Cerebellar cortex (tissue), 1 donor: Measurements from ENCODE around the gene OR10G2.
"Not testable (repeated sequence)": the region's sequence is repeated elsewhere in the genome, so short reads cannot be mapped to it uniquely, and the experiment has no call there.

ENCODE experiments used
- DNase-seq: peaks from one replicate; pipeline ENCODE4 v3.0.0-alpha.2; 2015; ENCODE audit warnings: low spot score

The OR10G2 gene

DNA sequence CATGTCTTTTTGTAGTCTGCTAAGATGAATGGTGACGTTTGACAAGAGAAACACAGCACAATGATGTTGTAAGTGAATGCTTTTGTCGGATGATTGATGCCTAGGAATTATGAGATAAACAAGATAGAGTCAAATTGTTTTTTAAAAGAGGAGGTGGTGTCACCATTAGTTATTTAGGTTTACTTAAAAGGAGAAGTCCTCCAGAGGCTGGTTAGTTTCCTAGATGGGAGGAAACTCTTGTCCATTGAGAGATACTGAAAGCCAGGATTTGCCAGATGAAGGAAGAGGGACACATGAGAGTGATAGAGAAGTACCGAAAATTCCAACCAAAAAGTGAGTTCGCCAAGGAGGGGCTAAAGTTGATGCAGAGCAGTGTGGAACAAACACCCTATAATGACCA lies at the start of gene OR10G2:
TSS of gene OR10G2 (minus strand) at position 101 of the 400 bp plus-strand sequence. CDS start at position 3, 98 bp downstream.
- no peak for DNase-seq

- no peak for DNase-seq
These were observed 45.3 kb upstream of the OR10G2 start for GRCh38 chr14:21680072-21680471.

DNA sequence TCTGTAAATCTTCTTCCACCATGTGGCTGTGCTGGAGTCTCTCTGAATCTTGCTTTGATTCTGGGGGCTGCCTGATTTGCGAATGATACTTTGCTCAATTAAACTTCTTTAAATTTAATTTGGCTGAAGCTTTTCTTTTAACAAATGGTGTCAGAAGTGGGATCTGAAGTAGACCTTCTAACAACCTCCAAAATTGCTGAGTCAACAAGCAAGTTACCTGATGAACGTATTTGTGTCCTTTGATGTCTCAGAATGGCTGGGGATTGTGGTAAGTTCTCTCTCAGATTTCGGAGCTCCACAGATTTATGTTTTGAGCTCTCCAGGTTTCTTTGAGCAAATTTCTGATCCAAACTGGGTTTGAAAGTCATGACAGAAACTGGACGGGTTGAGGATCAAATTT lies 40.8 kb upstream of the OR10G2 start:
- no peak for DNase-seq

GRCh38 chr14:21673718-21674117 lies 39.0 kb upstream of the OR10G2 start, which contains the start of gene OR4E1:
TSS of gene OR4E1 (minus strand) at chr14:21673818. CDS start at chr14:21670935, 2,883 bp downstream.
- DNase-seq = no peak

GRCh38 chr14:21672116-21672515 lies 37.4 kb upstream of the OR10G2 start:
- DNase-seq = no peak

GRCh38 chr14:21671371-21671770 lies 36.6 kb upstream of the OR10G2 start:
- no peak for DNase-seq

DNA sequence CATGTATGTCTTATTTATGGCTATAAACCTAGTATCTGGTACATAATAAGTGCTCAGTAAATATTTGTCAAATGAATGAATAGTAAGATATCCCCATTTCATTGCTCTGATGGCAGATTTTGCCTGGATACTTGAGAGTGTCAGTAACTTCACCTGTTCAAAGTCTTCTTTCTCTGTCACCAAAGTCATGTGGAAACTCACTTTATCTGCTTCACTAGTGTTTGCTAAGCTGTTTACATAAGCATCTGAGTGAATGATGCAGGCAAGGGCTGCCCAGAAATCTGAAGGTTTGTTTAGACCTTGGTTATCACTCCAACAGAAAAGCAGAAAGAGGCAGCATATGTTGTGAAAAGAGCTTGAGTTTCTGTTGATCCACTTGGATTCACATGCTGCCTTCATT lies 34.5 kb upstream of the OR10G2 start:
- no peak for DNase-seq

- DNase-seq = no peak
These were observed 33.6 kb upstream of the OR10G2 start for GRCh38 chr14:21668377-21668776.

- DNase-seq = no peak
These were observed 22.2 kb upstream of the OR10G2 start for GRCh38 chr14:21656980-21657379.

DNA sequence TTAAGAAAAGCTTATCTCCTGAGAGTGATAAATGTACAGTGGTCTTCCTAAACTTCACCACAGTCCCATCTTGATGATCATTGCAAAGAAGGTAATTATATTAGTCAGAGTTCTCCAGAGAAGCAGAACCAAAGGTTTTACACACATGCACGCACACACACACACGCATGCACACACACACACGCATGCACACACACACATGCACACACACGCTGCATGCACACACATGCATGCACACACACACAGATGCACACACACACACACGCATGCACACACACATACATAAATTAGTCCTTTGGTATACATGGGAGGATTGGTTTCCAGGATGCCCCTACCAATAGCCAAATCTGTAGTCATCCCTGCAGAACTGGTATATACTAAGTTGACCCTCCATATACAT lies 19.5 kb upstream of the OR10G2 start:
- no peak for DNase-seq

DNA sequence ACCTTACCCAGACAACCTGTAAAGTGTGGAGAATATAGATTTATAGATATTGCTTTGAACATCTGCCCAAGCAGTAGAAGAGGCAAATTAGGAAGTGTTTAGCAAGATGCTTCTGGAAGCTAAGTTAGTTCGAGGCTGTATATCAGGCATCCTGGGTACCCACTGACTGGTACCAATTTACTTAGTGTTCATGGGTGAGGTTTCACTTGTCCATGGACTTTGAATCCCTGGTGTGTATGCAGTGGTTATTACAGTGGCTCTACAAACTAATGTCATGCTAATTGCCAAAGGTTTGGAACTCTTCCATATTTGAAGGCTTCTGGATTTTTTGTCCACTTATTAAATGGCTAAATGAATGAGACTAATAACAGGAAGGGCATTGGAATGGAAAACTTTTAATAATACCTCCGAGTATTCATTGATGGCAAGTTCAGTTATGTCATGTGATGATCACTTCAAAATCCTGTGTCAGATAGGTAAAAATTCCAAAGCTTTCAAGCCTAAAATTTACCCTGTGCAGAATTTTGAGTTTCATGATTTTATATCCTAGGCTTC lies 18.7 kb upstream of the OR10G2 start, which contains the start of gene OR4E2:
TSS of gene OR4E2 (plus strand) at position 505 of the 555 bp plus-strand sequence. CDS start 11,248 bp downstream, outside the sequence.
- DNase-seq = no peak

GRCh38 chr14:21652209-21652808 lies 17.6 kb upstream of the OR10G2 start:
- DNase-seq = peak; percentile 12

- no peak for DNase-seq
These were observed 12.6 kb upstream of the OR10G2 start for GRCh38 chr14:21647380-21647779.

DNA sequence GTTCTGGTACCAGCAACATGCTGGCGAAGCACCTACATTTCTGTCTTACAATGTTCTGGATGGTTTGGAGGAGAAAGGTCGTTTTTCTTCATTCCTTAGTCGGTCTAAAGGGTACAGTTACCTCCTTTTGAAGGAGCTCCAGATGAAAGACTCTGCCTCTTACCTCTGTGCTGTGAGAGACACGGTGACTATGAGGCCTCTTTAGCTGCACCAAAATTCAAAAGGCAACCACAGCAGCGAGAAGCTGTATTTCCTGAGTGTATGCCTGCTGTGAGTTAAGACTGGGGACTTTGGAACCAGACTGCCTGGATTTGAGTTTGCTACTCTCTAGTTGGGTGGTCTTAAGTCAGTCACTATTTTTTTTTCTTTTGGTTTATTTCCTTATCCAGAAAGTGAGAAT lies 8.7 kb upstream of the OR10G2 start:
- DNase-seq = no peak

DNA sequence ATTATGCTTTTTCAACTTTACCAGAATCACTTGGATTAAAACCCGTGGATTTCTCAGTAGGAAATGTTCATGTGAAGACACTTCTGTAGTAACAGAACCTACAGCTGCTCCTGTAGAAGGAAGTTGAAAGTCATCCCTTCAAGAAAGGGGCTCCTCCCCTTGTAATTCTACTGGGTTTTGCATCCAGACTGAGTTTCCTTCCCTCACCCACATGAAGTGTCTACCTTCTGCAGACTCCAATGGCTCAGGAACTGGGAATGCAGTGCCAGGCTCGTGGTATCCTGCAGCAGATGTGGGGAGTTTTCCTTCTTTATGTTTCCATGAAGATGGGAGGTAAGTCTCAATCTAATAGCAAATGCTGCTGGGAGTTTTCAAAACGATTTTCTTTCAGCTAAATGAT lies 7.9 kb upstream of the OR10G2 start:
- DNase-seq = no peak

GRCh38 chr14:21631084-21631483 lies 3.7 kb downstream of the OR10G2 start:
- DNase-seq = no peak

DNA sequence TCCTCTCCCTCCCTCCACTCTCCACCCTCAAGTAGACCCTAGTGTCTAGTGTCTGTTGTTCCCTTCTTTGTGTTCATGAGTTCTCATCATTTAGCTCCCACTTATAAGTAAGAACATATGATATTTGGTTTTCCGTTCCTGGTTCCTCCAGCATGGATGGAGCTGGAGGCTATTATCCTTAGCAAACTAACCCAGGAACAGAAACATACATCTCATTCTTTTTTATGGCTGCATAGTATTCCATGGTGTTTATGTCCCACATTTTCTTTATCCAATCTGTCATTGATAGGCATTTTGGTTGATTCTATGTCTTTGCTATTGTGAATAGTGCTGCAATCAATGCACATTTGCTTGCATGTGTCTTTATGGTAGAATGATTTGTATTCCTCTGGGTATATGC lies 4.2 kb downstream of the OR10G2 start:
- not testable (repeated sequence) for DNase-seq

DNA sequence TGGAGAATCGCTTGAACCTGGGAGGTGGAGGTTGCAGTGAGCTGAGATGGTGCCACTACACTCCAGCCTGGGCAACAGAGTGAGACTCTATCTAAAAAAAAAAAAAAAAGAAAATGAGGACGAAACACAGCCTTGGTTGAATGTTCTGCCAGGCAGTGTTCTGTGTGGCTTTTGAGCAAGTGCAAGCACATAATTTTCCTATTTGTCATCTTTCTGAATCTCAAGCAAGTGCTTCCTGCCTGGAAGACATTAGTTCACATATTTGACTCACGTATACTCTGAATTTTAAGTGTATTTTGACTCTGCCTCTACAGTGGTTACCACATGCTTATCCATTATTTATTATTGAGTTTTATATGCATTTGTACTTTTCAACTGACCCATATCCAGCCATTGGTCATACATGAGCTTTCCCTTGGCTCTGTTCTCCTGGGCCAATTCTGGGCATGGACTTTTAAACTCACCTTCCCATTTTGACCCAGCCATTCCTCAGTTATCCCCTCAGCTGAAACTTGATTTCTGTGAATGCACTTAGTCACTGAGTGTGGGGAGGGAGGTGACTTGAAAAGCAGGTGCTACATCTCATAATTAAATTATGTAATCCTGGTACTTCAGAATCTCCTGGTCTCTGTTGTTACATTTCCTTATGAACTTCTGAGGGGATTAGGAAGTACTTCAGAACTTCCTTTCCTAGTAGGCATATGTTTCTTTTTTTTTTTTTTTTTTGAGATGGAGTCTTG lies 8.1 kb downstream of the OR10G2 start:
- no peak for DNase-seq

DNA sequence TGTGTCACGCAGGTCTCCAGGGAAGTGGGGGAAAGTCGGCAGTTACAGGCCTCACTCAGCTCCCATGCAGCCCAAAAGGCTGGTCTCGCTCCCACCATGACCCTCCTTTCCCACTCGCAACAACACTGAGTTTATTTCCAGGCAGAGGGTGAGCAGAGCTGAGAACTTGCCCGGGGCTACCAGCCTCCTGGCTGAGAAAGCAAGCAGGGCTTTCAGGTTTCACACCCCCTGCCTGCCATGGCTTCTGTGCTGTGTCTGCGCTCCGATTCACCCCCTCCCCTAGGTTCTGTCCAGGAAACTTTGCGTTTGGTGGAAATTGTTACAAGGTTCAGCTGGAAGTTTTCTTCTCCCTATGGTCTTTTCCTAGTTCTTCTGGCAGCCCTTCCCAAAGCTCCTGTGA lies 17.1 kb downstream of the OR10G2 start:
- no peak for DNase-seq

GRCh38 chr14:21614240-21614639 lies 20.5 kb downstream of the OR10G2 start:
- DNase-seq = no peak

DNA sequence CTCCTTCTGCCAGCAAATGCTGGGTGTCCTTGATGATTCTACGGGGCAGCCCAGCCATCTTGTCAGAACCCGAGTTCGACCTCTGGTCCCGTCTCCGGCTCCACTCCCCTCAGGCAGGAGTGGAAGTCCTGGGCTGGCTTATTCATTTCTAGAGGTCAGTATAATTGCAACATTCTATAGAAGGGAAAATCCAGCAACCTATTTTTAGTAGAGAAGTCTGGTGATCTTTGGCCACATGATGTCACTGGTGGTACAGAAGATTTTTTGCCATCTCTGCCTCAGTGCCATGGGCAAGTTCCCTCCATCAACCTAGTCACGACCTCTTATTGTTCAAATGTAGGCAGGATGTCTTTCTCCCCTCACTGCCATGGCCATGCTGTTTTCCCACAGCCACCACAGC lies 22.4 kb downstream of the OR10G2 start:
- no peak for DNase-seq

DNA sequence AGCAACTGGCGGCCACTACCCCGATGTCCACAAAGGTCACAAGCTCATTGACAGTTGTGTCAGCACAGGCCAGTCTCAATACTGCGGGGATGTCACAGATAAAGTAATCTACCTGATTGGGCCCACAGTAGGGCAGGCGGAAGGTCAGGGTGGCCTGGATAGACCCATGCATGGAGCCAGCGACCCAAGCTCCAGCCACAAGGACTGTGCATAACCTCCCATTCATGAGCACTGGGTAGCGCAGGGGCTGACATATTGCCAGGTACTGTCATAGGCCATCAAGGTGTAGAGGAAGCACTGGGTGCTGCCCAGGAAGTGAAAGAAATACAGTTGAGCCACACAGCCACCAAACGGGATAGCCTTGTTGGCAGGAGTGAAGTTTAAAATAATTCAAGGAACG lies 32.6 kb downstream of the OR10G2 start:
- DNase-seq = not testable (repeated sequence)

GRCh38 chr14:21589317-21589716 lies 45.4 kb downstream of the OR10G2 start:
- no peak for DNase-seq
